Measurements from ENCODE around the gene C1QTNF6. TPM values are rescaled to one million over a fixed set of nuclear protein-coding genes. Genes with fewer than 3 reads are reported as not detected.

C1QTNF6 gene
- total RNA-seq = 13.2 and 17.4 TPM in 2 replicates

GRCh38 chr22:37187891-37188761, at the start of gene C1QTNF6:
Gene C1QTNF6 (minus strand): TSS chr22:37188247. CDS start chr22:37188213, 34 bp downstream.

GRCh38 chr22:37212174-37212906, 24.3 kb upstream of the C1QTNF6 start, which contains the start of gene SSTR3:
Gene SSTR3 (minus strand): TSS chr22:37212477. CDS start chr22:37207803, 4,674 bp downstream.

Small RNA genes within 50 kb of the gene (small RNA-seq; reads per million reads assigned to genes)
- not detected for gene Z82188.1

Other genes with a start within 250 kb of the C1QTNF6 start
- gene TST, start 168.8 kb downstream of the C1QTNF6 start, total RNA-seq = 23.4 and 24.0 TPM in 2 replicates
- 69.0 and 72.3 TPM in 2 replicates for gene MPST, start 168.5 kb downstream of the C1QTNF6 start, total RNA-seq
- 26.8 and 30.2 TPM in 2 replicates for gene KCTD17, start 136.5 kb downstream of the C1QTNF6 start, total RNA-seq
- not detected in 2 replicates for gene TMPRSS6, start 78.5 kb downstream of the C1QTNF6 start, total RNA-seq
- gene IL2RB, start 38.3 kb downstream of the C1QTNF6 start, total RNA-seq = 0.16 and 1.7 TPM in 2 replicates
- not detected in 2 replicates for gene SSTR3, start 24.2 kb upstream of the C1QTNF6 start, total RNA-seq
- gene RAC2, start 56.0 kb upstream of the C1QTNF6 start, total RNA-seq = 10.2 and 15.4 TPM in 2 replicates
- not detected in 2 replicates for gene CYTH4, start 94.3 kb upstream of the C1QTNF6 start, total RNA-seq
- gene ELFN2, start 239.2 kb upstream of the C1QTNF6 start, total RNA-seq = under 0.01 TPM in 1 of 2 replicates, not detected in the other